ENCODE data around the gene STEAP2. TPM values are rescaled to one million over a fixed set of nuclear protein-coding genes. Genes with fewer than 3 reads are reported as not detected.

Gene STEAP2
- total and polyA plus RNA-seq, 2 donors (not counting 3 experiments of a cell fraction or from before 2014, with no cell fraction given), result 4.2 to 4.6 TPM

GRCh38 chr7:90172624-90173023 lies 38.9 kb upstream of the STEAP2 start:
- CTCF ChIA-PET, result interaction anchor here (1.0 to 1.5 kb wide), 2 partner anchors 23 to 39 kb away, joined by 3 to 4 read pairs; partner anchors contain the start of gene STEAP2
- no peak overlapping the region for H3K4me2 ChIP-seq (ENCODE audit: insufficient read depth, low read length)

GRCh38 chr7:90173127-90173844 lies 38.3 kb upstream of the STEAP2 start:
- no peak for FAIRE-seq

More at GRCh38 chr7:90172624-90173023, 38.9 kb upstream of the STEAP2 start:
- Histone ChIP-seq H3K9me1 (replicated peaks; ENCODE audit: control insufficient read depth, extremely low read depth, insufficient read depth, low read length) (no peaks in the 10 kb centered on the region), H3K27me3 (ENCODE audit: control insufficient read depth in 2 of 2, insufficient read depth in 2 of 2, low read length in 2 of 2) (no peaks in the 10 kb centered on the region), H3K27ac (ENCODE audit: insufficient read depth, low read depth, low read length) (no peak overlapping the region), H3K36me3 (ENCODE audit: control insufficient read depth in 2 of 2, extremely low read depth in 1 of 2, insufficient read depth in 2 of 2, low read length in 2 of 2) (no peaks in the 10 kb centered on the region), H3K9me3 (replicated peaks; ENCODE audit: control insufficient read depth, insufficient read depth, low read length) (no peaks in the 10 kb centered on the region), H3K4me1 (ENCODE audit: control insufficient read depth, extremely low read depth, insufficient read depth, low read length) (peaks cover 7% of the 10 kb centered on the region), H3K79me2 (ENCODE audit: control insufficient read depth, insufficient read depth, low read length) (no peaks in the 10 kb centered on the region), H4K20me1 (replicated peaks; ENCODE audit: control insufficient read depth, extremely low read depth, insufficient read depth, low read length) (no peaks in the 10 kb centered on the region), H3K4me3 (replicated peaks in 1 of 3; ENCODE audit: insufficient read depth in 1 of 3, low read depth in 1 of 3, low read length in 3 of 3) (no peak overlapping the region), H2AFZ (ENCODE audit: low read depth, low read length) (no peak overlapping the region), H3K9ac (replicated peaks; ENCODE audit: extremely low read depth, insufficient read depth, low read length) (no peak overlapping the region)
- FAIRE-seq (no peak), DNase-seq (ENCODE audit: low read depth, low spot score) (no peak)
- intact Hi-C loops (cut with micrococcal nuclease), result no loop called here
- dilution Hi-C loops (cut with MboI; ENCODE audit: extremely low pct_ligation_motif_present, low sequenced_read_pairs), result no loop called here
- POLR2A ChIA-PET, result interaction anchor here (1.2 kb wide), 1 partner anchor 39 kb away, joined by 3 read pairs; the partner anchor contains the start of gene STEAP2
- TF ChIP-seq MYC (IDR thresholded peaks at IDR 0.05; ENCODE audit: low read depth, low read length), result no peak
- no peak for TF ChIP-seq FOS (IDR thresholded peaks at IDR 0.05; ENCODE audit: borderline replicate concordance, insufficient read depth, low read length)
- no TSS peak for BruUV-seq (replicated peaks)

More at GRCh38 chr7:90173127-90173844, 38.3 kb upstream of the STEAP2 start:
- Histone ChIP-seq H3K4me3 (replicated peaks in 1 of 3; ENCODE audit: insufficient read depth in 1 of 3, low read depth in 1 of 3, low read length in 3 of 3) (no peak overlapping the region), H3K79me2 (ENCODE audit: control insufficient read depth, insufficient read depth, low read length) (no peaks in the 10 kb centered on the region), H3K9me1 (replicated peaks; ENCODE audit: control insufficient read depth, extremely low read depth, insufficient read depth, low read length) (no peaks in the 10 kb centered on the region), H3K27ac (ENCODE audit: insufficient read depth, low read depth, low read length) (no peak overlapping the region), H3K36me3 (ENCODE audit: control insufficient read depth in 2 of 2, extremely low read depth in 1 of 2, insufficient read depth in 2 of 2, low read length in 2 of 2) (no peaks in the 10 kb centered on the region), H3K9ac (replicated peaks; ENCODE audit: extremely low read depth, insufficient read depth, low read length) (no peak overlapping the region), H4K20me1 (replicated peaks; ENCODE audit: control insufficient read depth, extremely low read depth, insufficient read depth, low read length) (no peaks in the 10 kb centered on the region), H2AFZ (ENCODE audit: low read depth, low read length) (no peak overlapping the region), H3K9me3 (replicated peaks; ENCODE audit: control insufficient read depth, insufficient read depth, low read length) (no peaks in the 10 kb centered on the region), H3K27me3 (ENCODE audit: control insufficient read depth in 2 of 2, insufficient read depth in 2 of 2, low read length in 2 of 2) (no peaks in the 10 kb centered on the region), H3K4me1 (ENCODE audit: control insufficient read depth, extremely low read depth, insufficient read depth, low read length) (peaks cover 12% of the 10 kb centered on the region), H3K4me2 (ENCODE audit: insufficient read depth, low read length) (no peak overlapping the region)
- DNase-seq (ENCODE audit: low read depth, low spot score), result no peak
- POLR2A ChIA-PET, result interaction anchor here (1.2 kb wide), 1 partner anchor 38 kb away, joined by 3 read pairs; the partner anchor contains the start of gene STEAP2
- TF ChIP-seq EZH2 (IDR thresholded peaks at IDR 0.05; ENCODE audit: borderline replicate concordance, low read depth, low read length, severe bottlenecking), result no peak
- no peak for TF ChIP-seq CTCF (IDR thresholded peaks at IDR 0.05; ENCODE audit: extremely low read depth in 1 of 2, insufficient read depth in 1 of 2, low read depth in 1 of 2, low read length in 2 of 2)
- no peak for TF ChIP-seq MYC (IDR thresholded peaks at IDR 0.05; ENCODE audit: low read depth, low read length)
- TF ChIP-seq GATA2 (IDR thresholded peaks at IDR 0.05; ENCODE audit: insufficient read depth, insufficient read length, low read depth, low read length), result no peak
- TF ChIP-seq POLR2AphosphoS5 (IDR thresholded peaks at IDR 0.05; ENCODE audit: insufficient read depth, low read depth, low read length), result no peak
- TF ChIP-seq POLR2A (IDR thresholded peaks at IDR 0.05; ENCODE audit: low read depth, low read length), result no peak
- TF ChIP-seq MAX (IDR thresholded peaks at IDR 0.05; ENCODE audit: insufficient read depth, insufficient read length), result no peak
- no peak for TF ChIP-seq FOS (IDR thresholded peaks at IDR 0.05; ENCODE audit: borderline replicate concordance, insufficient read depth, low read length)
- TF ChIP-seq JUN (IDR thresholded peaks at IDR 0.05; ENCODE audit: borderline replicate concordance, insufficient read depth, insufficient read length, low read depth), result no peak
- dilution Hi-C loops (cut with MboI; ENCODE audit: extremely low pct_ligation_motif_present, low sequenced_read_pairs), result no loop called here
- BruUV-seq (replicated peaks), result no TSS peak
- CTCF ChIA-PET, result no interaction called here
- intact Hi-C loops (cut with micrococcal nuclease), result no loop called here
